ENCODE results near the gene AIDA. TPM values are rescaled to one million over a fixed set of nuclear protein-coding genes. Genes with fewer than 3 reads are reported as not detected.
A peak's percentile ranks its signal among the peaks of the same experiment; 100 is the strongest.

The AIDA gene
- total and polyA plus RNA-seq, 2 experiments from 2014 or later, result 51.1 to 103 TPM

DNA sequence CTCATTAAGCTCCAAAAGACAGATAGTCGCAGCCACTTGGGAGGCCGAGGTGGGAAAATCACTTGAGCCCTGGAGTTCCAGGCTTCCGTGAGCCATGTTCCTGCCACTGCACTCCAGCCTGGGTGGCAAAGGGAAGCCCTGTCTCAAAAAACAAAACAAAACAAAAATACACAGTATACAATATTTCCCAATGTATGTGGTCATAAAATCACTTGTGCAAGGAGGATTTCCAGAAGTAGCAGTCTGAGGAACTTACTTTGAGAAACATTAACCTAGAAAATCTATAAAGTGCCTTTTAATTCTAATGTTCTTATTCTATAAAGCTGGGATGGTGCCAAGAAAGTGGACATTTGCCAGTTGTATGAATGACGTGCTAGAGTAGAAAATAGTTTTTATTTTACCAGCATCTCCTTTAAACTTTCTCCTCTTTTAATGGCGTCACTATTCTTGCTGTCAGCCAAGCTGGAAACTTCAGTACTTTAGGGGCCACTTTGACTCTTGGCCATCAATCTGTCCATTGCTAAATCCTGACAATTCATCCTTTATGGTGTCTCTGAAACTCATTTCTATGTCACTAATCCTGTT lies 47.3 kb upstream of the AIDA start:
- Mint-ChIP-seq H3K4me1 (no peaks in the 10 kb centered on the region; the same call in 2 of the 3 replicates), H3K9me3 (peaks cover 4% of the 10 kb centered on the region; the same call in 1 of the 3 replicates), H3K4me3 (no peak overlapping the region), H3K27ac (no peak overlapping the region), H3K27me3 (ENCODE audit: insufficient read depth, low read depth, poor library complexity) (peaks cover 7% of the 10 kb centered on the region), H3K36me3 (ENCODE audit: low read depth) (no peaks in the 10 kb centered on the region)
- no peaks in the 10 kb centered on the region for H3K36me3 ChIP-seq (ENCODE audit: insufficient read depth)
- no peak overlapping the region for H3K27ac ChIP-seq (ENCODE audit: low read depth)
- H3K79me2 ChIP-seq (replicated peaks; ENCODE audit: insufficient read depth), result no peaks in the 10 kb centered on the region
- no peaks in the 10 kb centered on the region for H3F3A ChIP-seq (replicated peaks; ENCODE audit: low read depth)
- no peaks in the 10 kb centered on the region for H3K9me2 ChIP-seq (ENCODE audit: insufficient read depth)
- DNase-seq (ENCODE audit: low spot score) (no peak), ATAC-seq (no peak)
- H3K4me1 ChIP-seq (ENCODE audit: insufficient read depth), result no peaks in the 10 kb centered on the region
- H3K4me2 ChIP-seq, result no peak overlapping the region
- H3K27me3 ChIP-seq (ENCODE audit: insufficient read depth), result no peaks in the 10 kb centered on the region
- no peaks in the 10 kb centered on the region for H4K20me1 ChIP-seq (replicated peaks; ENCODE audit: insufficient read depth)
- H2AFZ ChIP-seq, result peak overlapping the region; percentile 32; the same call in 1 of the 2 replicates
- TF ChIP-seq EZH2phosphoT487 (IDR thresholded peaks at IDR 0.05; ENCODE audit: unreplicated experiment) (no peak), STAT1 (IDR thresholded peaks at IDR 0.05; ENCODE audit: unreplicated experiment) (no peak), ZNF114 (CRISPR knock-in tag; IDR thresholded peaks at IDR 0.05) (no peak), EZH2 (IDR thresholded peaks at IDR 0.05; ENCODE audit: low read depth, unreplicated experiment) (no peak), POLR2AphosphoS5 (IDR thresholded peaks at IDR 0.05; ENCODE audit: low read depth) (no peak)
- H3K4me3 ChIP-seq, result no peak overlapping the region

- H2AFZ ChIP-seq, result no peak overlapping the region; the same call in 1 of the 2 replicates
- no peak for ATAC-seq
- no peaks in the 10 kb centered on the region for H3K27me3 ChIP-seq (ENCODE audit: insufficient read depth)
Measured at GRCh38 chr1:222757646-222758268, 45.5 kb upstream of the AIDA start.

More at GRCh38 chr1:222757646-222758268, 45.5 kb upstream of the AIDA start:
- no peak for DNase-seq (ENCODE audit: low spot score)
- H3K79me2 ChIP-seq (replicated peaks; ENCODE audit: insufficient read depth), result no peaks in the 10 kb centered on the region
- Mint-ChIP-seq H3K9me3 (peaks cover 4% of the 10 kb centered on the region; the same call in 1 of the 3 replicates), H3K4me3 (no peak overlapping the region), H3K27ac (no peak overlapping the region), H3K27me3 (ENCODE audit: insufficient read depth, low read depth, poor library complexity) (peaks cover 7% of the 10 kb centered on the region), H3K36me3 (ENCODE audit: low read depth) (no peaks in the 10 kb centered on the region), H3K4me1 (no peaks in the 10 kb centered on the region; the same call in 2 of the 3 replicates)
- no peaks in the 10 kb centered on the region for H4K20me1 ChIP-seq (replicated peaks; ENCODE audit: insufficient read depth)
- no peak overlapping the region for H3K4me2 ChIP-seq
- H3K4me3 ChIP-seq, result no peak overlapping the region
- H3K9me2 ChIP-seq (ENCODE audit: insufficient read depth), result no peaks in the 10 kb centered on the region
- H3K36me3 ChIP-seq (ENCODE audit: insufficient read depth), result no peaks in the 10 kb centered on the region
- no peak for TF ChIP-seq CREB1 (CRISPR knock-in tag; IDR thresholded peaks at IDR 0.05; ENCODE audit: low read depth)
- no peak for TF ChIP-seq STAT1 (IDR thresholded peaks at IDR 0.05; ENCODE audit: unreplicated experiment)
- no peak for TF ChIP-seq REST (IDR thresholded peaks at IDR 0.05; ENCODE audit: unreplicated experiment)
- H3F3A ChIP-seq (replicated peaks; ENCODE audit: low read depth), result no peaks in the 10 kb centered on the region
- H3K4me1 ChIP-seq (ENCODE audit: insufficient read depth), result no peaks in the 10 kb centered on the region
- no peak overlapping the region for H3K27ac ChIP-seq (ENCODE audit: low read depth)

Data from GM23338 (cell line).